CD14-positive monocyte (primary cell): Measurements from ENCODE around the gene PCDHA13. TPM values are rescaled to one million over a fixed set of nuclear protein-coding genes. Genes with fewer than 3 reads are reported as not detected.

Experiments used
- DNase-seq, 3 donors: peaks; one replicate each; pipeline ENCODE4 v3.0.0-alpha.2; 2011 to 2022
- H2AFZ ChIP-seq: 2 replicates; pipeline ENCODE4 v1.6.0; 2012; ENCODE audit warnings: mild to moderate bottlenecking, low read depth, low read length, inconsistent platforms; ENCODE audit not compliant: insufficient read depth, poor library complexity, severe bottlenecking
- H3K27ac ChIP-seq, 2 donors: 1 replicate in 1 of 2; 2 replicates in 1 of 2; pipeline ENCODE4 v1.5.1; 2012 to 2013; ENCODE audit warnings: low read length in 2 of 2, control low read depth in 1 of 2, inconsistent platforms in 1 of 2, low read depth in 1 of 2, mild to moderate bottlenecking in 1 of 2
- H3K27me3 ChIP-seq, 2 donors: one replicate each; pipeline versions ENCODE4 v1.6.0 to v1.6.1; 2011 to 2013; ENCODE audit warnings: low read length in 2 of 2; ENCODE audit not compliant: control insufficient read depth in 2 of 2, insufficient read depth in 2 of 2
- H3K36me3 ChIP-seq, 2 donors: replicated peaks in 1 of 2; 1 replicate in 1 of 2; 2 replicates in 1 of 2; pipeline versions ENCODE4 v1.5.1 to v1.6.1; 2012 to 2013; ENCODE audit warnings: low read length in 2 of 2, control low read depth in 1 of 2, inconsistent platforms in 1 of 2, mild to moderate bottlenecking in 1 of 2; ENCODE audit not compliant: insufficient read depth in 2 of 2, control insufficient read depth in 1 of 2
- H3K4me1 ChIP-seq, 2 donors: 1 replicate in 1 of 2; 2 replicates in 1 of 2; pipeline versions ENCODE4 v1.5.1 to v1.6.1; 2012 to 2013; ENCODE audit warnings: low read length in 2 of 2, control low read depth in 1 of 2, inconsistent platforms in 1 of 2, mild to moderate bottlenecking in 1 of 2, moderate library complexity in 1 of 2; ENCODE audit not compliant: insufficient read depth in 2 of 2, control insufficient read depth in 1 of 2
- H3K4me2 ChIP-seq: replicated peaks from 2 replicates; pipeline ENCODE3; 2012; ENCODE audit warnings: low read length, moderate library complexity, mild to moderate bottlenecking; ENCODE audit not compliant: poor library complexity, severe bottlenecking; ENCODE audit errors: extremely low read depth
- H3K4me3 ChIP-seq, 3 experiments: fragments of 200-600 bp in 1 of 3; sonication (generic) in 1 of 3; replicated peaks in 1 of 3; 1 replicate in 2 of 3; 2 replicates in 1 of 3; pipeline ENCODE4 v1.5.1; 2011 to 2013; ENCODE audit warnings: low read length in 3 of 3, mild to moderate bottlenecking in 3 of 3, control low read depth in 2 of 3, low read depth in 2 of 3, inconsistent platforms in 1 of 3, moderate library complexity in 1 of 3
- H3K79me2 ChIP-seq: 2 replicates; pipeline ENCODE4 v1.6.0; 2012; ENCODE audit warnings: mild to moderate bottlenecking, control low read depth, inconsistent platforms, low read length, moderate library complexity; ENCODE audit not compliant: insufficient read depth
- H3K9ac ChIP-seq: 2 replicates; pipeline ENCODE4 v1.6.0; 2017; ENCODE audit warnings: low read length, mild to moderate bottlenecking; ENCODE audit not compliant: insufficient read depth, poor library complexity, severe bottlenecking
- H3K9me3 ChIP-seq, 2 donors: replicated peaks in 1 of 2; 1 replicate in 1 of 2; 2 replicates in 1 of 2; pipeline versions ENCODE4 v1.5.1 to v1.6.1; 2012 to 2013; ENCODE audit warnings: low read length in 2 of 2, control low read depth in 1 of 2; ENCODE audit not compliant: control insufficient read depth in 1 of 2, insufficient read depth in 1 of 2
- H4K20me1 ChIP-seq: 2 replicates; pipeline ENCODE4 v1.6.0; 2012; ENCODE audit warnings: mild to moderate bottlenecking, low read length, control low read depth, moderate library complexity; ENCODE audit not compliant: insufficient read depth
- H3K27ac Mint-ChIP-seq, 7 donors: one replicate each; pipeline ENCODE4 v1.8.0; 2020; ENCODE audit warnings: mild to moderate bottlenecking in 7 of 7, mixed read lengths in 7 of 7, moderate library complexity in 6 of 7, inconsistent platforms in 2 of 7
- H3K27me3 Mint-ChIP-seq, 3 donors: one replicate each; pipeline ENCODE4 v1.8.0; 2021 to 2022; ENCODE audit warnings: low read depth in 3 of 3, mild to moderate bottlenecking in 3 of 3, mixed read lengths in 3 of 3, moderate library complexity in 3 of 3, inconsistent platforms in 1 of 3
- H3K36me3 Mint-ChIP-seq, 2 donors: one replicate each; pipeline ENCODE4 v1.8.0; 2020; ENCODE audit warnings: mixed read lengths in 2 of 2, inconsistent platforms in 1 of 2, mild to moderate bottlenecking in 1 of 2
- H3K4me1 Mint-ChIP-seq: one replicate; pipeline ENCODE4 v1.8.0; 2020; ENCODE audit warnings: mild to moderate bottlenecking, mixed read lengths
- H3K4me3 Mint-ChIP-seq, 2 donors: one replicate each; pipeline ENCODE4 v1.8.0; 2020; ENCODE audit warnings: mild to moderate bottlenecking in 2 of 2, mixed read lengths in 2 of 2, moderate library complexity in 1 of 2
- H3K9me3 Mint-ChIP-seq, 7 donors: one replicate each; pipeline ENCODE4 v1.8.0; 2020 to 2022; ENCODE audit warnings: mixed read lengths in 7 of 7, mild to moderate bottlenecking in 6 of 7, moderate library complexity in 6 of 7, inconsistent platforms in 2 of 7
- WGBS: methylation state at CpG from one replicate; pipeline ENCODE4 v1.1.5; 2013; ENCODE audit warnings: missing lambda C conversion rate; ENCODE audit not compliant: insufficient coverage; 5-methylcytosine and 5-hydroxymethylcytosine counted together
- intact Hi-C, 2 donors: fragments of 100-400 bp; cut with micrococcal nuclease; formaldehyde crosslinking; loops; one replicate each; pipeline versions ENCODE4 v1.15.0 to v1.15.1; 2023
- polyA plus RNA-seq, 3 donors: library from polyadenylated mRNA; depleted of rRNA in 1 of 3; unstranded in 2 of 3; stranded (reverse) in 1 of 3; fragments of 300-500 nt in 2 of 3; fragments of >200 nt in 1 of 3; fragmentation: Illumina TruSeq in 2 of 3; gene quantifications; 1 replicate in 2 of 3; 2 replicates in 1 of 3; pipeline ENCODE4 v1.2.3, GENCODE V29; 2012 to 2021
- TF ChIP-seq, protein P1 (sequence below): fragments of 200-600 bp; IDR thresholded peaks from one replicate; pipeline ENCODE4 v1.8.0; 2022; ENCODE audit warnings: antibody characterized with exemption, mild to moderate bottlenecking

Gene PCDHA13
- polyA plus RNA-seq, 3 donors: not detected

DNA sequence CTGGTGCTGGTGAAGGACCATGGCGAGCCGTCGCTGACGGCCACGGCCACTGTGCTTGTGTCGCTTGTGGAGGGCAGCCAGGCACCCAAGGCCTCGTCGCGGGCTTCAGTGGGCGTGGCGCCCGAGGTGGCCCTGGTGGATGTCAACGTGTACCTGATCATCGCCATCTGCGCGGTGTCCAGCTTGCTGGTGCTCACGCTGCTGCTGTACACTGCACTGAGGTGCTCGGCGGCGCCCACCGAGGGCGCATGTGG lies 24.0 kb upstream of the PCDHA13 start:
- peaks cover 34 to 61% (median 55%) of the 10 kb centered on the region in 7 donors for H3K9me3 Mint-ChIP-seq
- Histone ChIP-seq H3K36me3 (no peaks in the 10 kb centered on the region), H3K9ac (no peak overlapping the region), H3K27me3 (peaks cover 0 to 13% of the 10 kb centered on the region in 2 donors), H4K20me1 (no peaks in the 10 kb centered on the region), H3K4me2 (no peak overlapping the region), H3K4me1 (no peaks in the 10 kb centered on the region), H3K27ac (no peak overlapping the region), H3K9me3 (peaks cover 53 to 63% of the 10 kb centered on the region in 2 donors), H3K4me3 (no peak overlapping the region), H2AFZ (no peak overlapping the region), H3K79me2 (no peaks in the 10 kb centered on the region)
- no peak for DNase-seq
- H3K4me1 Mint-ChIP-seq: no peaks in the 10 kb centered on the region
- 55% methylated on average over 22 of the region's 22 CpGs for WGBS
- H3K27me3 Mint-ChIP-seq: peaks cover 5 to 12% (median 10%) of the 10 kb centered on the region in 3 donors
- TF ChIP-seq, protein P1, sequence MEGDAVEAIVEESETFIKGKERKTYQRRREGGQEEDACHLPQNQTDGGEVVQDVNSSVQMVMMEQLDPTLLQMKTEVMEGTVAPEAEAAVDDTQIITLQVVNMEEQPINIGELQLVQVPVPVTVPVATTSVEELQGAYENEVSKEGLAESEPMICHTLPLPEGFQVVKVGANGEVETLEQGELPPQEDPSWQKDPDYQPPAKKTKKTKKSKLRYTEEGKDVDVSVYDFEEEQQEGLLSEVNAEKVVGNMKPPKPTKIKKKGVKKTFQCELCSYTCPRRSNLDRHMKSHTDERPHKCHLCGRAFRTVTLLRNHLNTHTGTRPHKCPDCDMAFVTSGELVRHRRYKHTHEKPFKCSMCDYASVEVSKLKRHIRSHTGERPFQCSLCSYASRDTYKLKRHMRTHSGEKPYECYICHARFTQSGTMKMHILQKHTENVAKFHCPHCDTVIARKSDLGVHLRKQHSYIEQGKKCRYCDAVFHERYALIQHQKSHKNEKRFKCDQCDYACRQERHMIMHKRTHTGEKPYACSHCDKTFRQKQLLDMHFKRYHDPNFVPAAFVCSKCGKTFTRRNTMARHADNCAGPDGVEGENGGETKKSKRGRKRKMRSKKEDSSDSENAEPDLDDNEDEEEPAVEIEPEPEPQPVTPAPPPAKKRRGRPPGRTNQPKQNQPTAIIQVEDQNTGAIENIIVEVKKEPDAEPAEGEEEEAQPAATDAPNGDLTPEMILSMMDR: no peak
- no peaks in the 10 kb centered on the region for H3K36me3 Mint-ChIP-seq
- no peak overlapping the region for H3K4me3 Mint-ChIP-seq
- intact Hi-C loops: no loop called here
- no peak overlapping the region for H3K27ac Mint-ChIP-seq

DNA sequence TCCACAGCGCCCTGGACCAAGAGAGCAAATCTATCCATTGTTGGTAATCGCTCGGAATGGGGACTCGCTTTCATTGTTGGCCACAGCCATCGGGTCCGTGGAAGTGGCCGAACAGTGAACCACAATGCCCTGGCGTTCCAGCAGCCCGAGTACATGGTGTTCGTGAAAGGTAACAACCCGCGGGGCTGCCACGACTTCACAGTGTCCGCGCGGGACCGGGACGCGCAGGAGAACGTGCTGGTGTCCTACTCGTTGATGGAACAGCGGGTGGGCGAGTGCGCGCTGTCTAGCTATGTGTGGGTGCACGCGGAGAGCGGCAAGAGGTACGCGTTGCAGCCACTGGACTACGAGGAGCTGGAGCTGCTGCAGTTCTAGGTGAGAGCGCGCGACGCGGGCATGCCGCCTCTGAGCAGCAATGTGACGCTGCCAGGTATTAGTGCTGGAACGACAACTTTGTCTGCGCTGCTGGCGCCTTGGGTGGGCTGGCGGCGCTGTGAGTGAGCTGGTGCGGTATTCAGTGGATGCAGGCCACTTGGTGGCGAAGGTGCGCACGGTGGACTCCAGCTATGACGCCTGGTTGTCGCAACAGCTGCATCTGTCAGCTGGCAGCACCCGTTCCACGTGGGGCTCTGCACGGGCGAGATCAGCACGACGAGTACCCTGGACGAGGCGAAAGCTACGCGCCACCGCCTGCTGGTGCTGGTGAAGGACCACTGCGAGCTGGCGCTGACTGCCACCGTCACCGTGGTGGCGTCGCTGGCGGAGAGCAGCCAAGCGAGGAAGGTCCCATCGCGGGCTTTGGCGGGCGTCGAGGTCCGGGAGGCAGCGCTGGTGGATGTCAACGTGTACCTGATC lies 19.3 kb upstream of the PCDHA13 start:
- no peaks in the 10 kb centered on the region for H3K36me3 ChIP-seq
- Mint-ChIP-seq H3K36me3 (no peaks in the 10 kb centered on the region), H3K4me1 (no peaks in the 10 kb centered on the region), H3K4me3 (no peak overlapping the region), H3K27me3 (peaks cover 0 to 5% (median 2%) of the 10 kb centered on the region in 3 donors), H3K27ac (no peak overlapping the region), H3K9me3 (peaks cover 22 to 43% (median 40%) of the 10 kb centered on the region in 7 donors)
- H3K4me2 ChIP-seq: no peak overlapping the region
- no peak overlapping the region for H2AFZ ChIP-seq
- DNase-seq: no peak
- peaks cover 43 to 44% of the 10 kb centered on the region in 2 donors for H3K9me3 ChIP-seq
- H3K27ac ChIP-seq: no peak overlapping the region
- H3K9ac ChIP-seq: no peak overlapping the region
- no peaks in the 10 kb centered on the region for H4K20me1 ChIP-seq
- H3K27me3 ChIP-seq: no peaks in the 10 kb centered on the region
- no peaks in the 10 kb centered on the region for H3K79me2 ChIP-seq
- 42% methylated on average over 76 of the region's 76 CpGs for WGBS
- intact Hi-C loops: no loop called here
- no peak overlapping the region for H3K4me3 ChIP-seq
- TF ChIP-seq, protein P1: no peak
- H3K4me1 ChIP-seq: no peaks in the 10 kb centered on the region
